ENCODE measurements around the gene NOP56.
"Not testable (repeated sequence)": the region's sequence is repeated elsewhere in the genome, so short reads cannot be mapped to it uniquely, and the experiment has no call there.

NOP56 gene

DNA sequence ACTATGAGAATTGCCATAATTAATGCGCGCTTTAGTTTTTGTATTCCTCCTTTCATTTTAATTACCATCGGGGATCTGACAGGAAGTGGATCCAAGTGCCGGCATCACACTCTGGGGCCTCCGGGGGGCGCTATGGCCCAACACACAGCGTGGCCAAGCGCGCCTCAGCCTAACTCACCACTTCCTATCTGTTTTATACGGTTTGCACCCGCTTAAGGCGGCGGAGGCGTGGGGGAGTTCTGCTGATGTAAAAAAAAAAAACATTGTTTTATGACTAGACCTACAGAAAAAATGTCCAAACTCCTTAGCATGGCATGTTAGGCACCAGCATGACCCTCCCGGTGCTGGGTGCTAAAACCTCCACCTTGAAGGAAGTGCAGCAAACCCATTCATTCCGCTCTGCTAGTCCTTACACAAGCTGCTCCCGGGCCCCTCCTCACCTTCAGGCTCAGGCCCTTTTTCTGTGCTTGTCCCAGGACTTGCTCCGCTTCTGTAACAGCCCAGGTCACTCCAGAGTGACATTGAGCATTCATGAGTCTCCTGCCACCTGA is 35.7 kb downstream of the NOP56 start:
- peak in 1 of 2 experiments; percentile 85 for DNase-seq

DNA sequence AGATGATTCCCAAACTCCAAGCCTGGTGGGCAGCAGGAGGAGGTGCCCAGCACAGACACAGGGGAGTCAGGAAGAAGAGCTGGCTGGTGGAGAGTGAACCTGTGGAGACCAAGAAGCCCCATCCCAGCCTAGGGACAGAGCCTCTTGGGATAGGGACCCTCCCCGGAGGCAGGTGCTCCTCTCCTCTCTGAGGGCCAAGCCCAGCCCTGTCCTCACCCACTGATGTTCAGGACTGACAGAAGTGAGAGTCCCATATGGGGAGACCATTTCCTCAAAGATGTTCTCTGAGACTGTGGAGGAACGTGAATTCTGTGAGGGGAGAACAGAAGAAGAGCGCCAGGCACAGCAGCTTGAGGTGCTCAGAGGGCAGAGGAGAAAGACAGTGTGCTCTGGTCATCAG is 37.8 kb downstream of the NOP56 start:
- DNase-seq = no peak

DNA sequence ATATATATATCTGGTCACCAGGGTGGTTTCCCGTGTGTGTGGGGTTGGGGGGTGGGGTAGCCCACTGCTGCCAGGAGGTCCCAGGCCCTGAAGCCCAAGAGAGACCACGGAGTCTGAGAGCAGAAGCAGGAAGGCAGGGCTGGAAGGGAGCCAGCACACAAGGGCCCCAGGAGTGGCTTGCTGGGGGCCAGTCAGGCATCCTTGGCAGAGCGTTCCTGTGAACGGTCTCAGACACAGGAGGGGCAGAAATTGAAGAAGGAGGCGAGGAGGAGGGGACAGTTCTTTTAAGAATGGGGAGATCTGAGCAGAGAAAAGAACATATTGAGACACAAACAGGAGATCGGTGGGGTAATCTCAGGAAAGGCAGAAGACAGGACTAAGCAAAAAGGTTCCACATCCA is 38.3 kb downstream of the NOP56 start:
- no peak for DNase-seq

DNA sequence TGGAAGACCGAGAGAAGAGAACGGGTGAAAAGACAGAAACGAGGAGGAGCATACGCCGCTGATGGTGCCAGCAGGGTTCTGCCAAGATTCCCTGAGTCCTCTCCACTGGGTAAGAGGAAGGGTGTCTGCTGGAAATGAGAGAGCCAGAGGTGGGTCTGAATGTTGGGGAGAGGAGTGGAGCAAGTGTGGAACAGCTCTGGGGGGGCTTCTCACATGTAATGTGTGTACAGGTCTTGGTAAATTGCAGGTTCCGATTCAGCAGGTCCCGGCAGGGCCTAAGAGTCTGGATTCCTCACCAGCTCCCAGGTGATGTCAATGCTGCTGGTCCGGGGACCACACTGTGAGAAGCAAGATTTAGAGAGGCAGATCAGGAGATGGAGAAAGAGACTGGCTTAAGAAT is 38.7 kb downstream of the NOP56 start:
- no peak for DNase-seq

DNA sequence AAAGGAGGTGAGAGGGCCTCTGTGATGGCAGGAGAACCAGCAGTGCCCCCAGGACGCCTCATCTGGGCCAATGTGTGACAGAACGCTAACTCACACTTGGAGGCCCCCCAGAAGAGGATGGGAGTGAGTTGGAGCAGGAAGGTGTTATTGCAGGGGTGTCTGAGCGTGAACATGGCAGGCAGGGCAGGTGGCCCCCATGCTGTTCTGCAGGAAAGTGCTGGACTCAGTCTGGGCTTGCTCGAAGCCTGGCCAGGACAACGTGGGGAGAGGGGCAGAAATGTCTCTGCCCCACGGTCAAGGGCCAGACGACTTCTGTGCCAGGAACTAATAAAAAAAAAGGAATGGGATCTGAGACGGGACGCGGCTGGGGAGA is 39.2 kb downstream of the NOP56 start:
- no peak for DNase-seq

DNA sequence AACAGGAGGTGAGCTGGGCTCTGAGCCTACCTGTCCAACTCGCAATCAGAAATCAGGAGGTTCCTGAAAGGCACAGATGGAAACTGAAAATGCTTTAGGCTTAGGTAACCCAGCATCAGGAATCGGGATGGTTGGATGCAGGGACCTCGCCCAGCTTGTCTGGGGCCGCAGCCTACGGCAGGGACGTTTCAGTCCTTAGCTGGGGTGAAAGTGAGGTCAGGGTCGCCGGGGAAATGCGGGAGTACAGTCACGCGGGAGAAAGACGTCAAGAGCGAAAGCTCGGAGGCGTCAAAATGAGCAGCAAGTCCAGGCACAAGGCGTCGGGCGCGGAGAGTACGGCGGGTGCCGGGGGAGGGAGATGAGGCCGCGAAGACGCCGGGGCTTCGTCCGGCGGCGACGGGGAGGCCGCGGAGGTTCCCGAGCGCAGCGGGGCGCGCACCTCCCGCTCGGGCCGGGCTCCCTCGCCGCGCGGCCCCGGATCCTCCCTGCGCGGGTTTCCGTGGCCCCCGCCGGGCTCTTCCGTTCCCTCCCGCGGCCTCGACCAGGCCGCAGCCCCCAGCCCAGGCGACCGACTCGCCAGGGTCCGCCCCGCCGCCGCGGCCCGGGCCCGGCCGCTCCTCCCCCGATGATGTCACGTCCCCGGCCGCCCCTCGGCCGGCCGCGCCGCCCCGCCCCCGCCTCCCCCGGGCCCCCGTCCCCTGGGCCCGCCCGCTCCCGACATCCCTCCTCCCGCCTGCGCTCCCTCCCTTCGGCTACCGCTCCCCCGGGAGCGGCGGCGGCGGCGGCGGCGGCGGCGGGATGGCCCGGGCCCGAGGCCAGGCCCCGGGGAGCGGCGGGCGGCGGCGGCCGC is 39.8 kb downstream of the NOP56 start, which contains the start of gene EBF4:
Gene EBF4 (plus strand): TSS at position 745 of the 850 bp plus-strand sequence. CDS start 866 bp downstream, outside the sequence.
- DNase-seq = peak in 1 of 2 experiments; percentile 65

DNA sequence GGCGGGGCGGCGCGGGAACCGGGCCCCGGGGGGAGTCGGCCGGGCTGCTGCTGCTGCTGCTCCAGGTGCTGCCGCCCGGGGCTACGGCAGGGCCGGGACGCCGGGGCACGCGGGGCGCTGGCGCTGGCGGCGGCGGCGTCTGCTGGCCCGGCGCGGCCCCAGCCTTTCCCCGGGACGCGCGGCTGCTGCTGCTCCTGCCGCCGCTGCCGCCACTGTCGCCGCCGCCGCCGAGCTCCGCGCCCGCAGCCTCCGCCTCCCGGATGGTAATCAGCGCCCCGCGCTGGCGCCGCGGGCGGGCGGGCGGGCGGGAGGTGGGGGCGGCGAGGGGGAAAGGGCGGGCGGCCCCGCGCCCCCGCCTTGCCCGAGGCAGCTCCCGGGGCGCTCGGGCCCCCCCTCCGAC is 40.5 kb downstream of the NOP56 start:
- DNase-seq = peak in 1 of 2 experiments; percentile 46

DNA sequence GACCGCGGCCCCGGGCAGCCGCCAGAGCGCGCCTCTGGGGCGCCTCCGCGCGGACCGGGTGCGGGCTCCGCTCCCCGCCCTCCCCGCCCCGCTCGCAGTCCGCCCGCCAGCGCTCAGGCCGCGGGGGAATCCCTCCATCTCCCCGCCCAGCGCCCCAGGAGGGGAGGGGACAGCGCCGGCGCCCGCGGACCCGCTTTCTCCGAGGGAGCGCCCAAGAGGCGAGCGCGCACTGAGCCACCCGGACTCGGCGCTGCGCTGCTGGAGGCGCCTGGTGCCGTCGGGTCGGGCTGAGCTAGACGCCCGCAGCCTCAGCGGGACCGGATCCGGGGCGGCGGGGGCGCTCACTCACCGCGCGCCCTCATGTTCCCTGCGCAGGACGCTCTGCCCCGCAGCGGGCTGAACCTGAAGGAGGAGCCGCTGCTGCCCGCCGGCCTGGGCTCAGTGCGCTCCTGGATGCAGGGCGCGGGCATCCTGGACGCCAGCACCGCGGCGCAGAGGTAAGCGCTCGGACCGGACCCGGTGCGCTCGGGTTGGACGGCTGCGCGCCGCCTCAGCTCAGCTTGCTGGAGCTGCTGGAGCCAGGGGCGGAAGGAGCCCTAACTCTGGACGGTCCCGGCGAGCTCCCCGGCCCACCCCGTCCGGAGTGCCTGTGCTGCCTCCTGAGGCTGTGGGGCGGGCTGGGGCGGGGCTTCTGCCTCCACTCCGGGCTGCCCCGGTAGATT is 41.0 kb downstream of the NOP56 start:
- DNase-seq = peak in 1 of 2 experiments; percentile 46

DNA sequence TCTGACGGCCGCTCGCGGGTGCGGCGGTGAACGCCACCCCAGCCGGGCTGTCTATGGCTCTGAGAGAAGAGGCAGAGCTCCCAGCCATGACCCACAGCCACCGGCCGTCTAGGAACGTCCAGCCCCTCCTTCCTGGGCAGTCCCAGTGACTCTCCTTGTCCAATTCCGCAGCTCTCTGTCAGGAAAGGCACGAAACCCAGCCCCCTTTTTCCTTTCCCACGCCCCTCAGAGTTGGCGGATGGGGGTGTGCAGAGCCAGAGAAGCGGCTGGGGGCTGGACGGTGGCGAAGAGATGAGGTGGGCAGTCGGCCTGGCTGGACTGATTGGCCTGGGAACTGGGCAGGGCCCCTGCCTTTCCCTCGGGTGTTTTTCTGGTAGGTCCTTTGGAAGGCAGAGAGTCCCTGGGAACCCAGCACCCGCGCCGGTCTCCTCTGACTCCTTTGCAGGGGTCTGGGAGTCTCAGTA is 41.6 kb downstream of the NOP56 start:
- DNase-seq = no peak

DNA sequence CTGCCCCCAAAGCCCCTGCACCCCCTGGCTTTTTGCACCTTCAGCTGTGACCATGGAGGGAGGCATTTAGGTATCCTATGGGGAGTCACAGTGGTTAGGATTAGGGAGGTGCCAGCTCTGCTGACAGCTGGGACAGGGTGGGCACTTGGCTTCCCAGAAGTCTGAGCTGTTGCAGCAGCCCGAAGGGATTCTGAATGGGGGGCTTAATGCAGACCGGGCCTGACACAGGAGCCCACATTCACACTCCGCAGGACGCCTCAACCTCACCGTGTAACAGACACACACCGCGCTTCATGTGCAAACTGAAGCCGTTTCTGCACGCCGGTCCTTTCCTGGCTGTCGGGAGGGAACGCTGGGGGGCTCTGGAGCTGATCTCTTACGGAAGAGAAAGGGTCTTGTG is 42.1 kb downstream of the NOP56 start:
- DNase-seq = no peak

DNA sequence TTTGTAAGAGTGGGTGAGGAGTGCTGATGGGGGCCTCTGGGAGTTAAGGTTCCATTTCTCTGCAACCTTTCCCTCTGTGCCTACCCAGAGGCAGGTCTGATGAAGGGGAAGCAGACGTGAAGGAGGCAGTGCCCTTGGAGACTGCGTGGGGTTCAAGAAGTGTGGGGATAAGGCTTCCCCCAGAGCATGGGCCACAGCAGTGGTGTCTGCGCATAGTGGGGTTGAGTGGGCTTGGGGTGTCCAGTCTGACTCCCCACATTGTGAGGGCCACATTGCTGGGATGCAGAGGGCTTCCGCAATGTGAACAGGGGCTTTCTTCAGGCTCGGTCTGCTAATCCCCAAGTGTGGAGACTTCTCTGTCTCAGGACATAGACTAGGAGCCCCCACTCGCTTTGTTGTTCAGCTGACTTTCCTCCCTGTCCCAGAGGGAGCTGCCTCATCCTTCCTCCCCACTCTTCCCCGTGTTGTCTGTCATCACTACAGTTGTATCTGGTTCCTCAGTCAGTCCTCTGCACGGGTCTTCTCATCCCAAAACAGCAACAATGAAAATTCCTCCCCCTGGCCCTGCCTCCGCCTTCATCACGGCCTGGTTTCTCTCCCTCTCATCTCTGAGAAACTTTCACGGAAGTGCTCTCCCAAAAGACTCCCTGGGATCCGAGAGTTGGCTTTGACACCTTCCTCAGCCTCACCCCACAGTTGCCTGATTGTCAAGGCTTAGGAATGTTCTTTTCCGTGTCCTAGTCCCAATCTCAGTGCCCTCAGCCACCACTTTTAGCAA is 43.0 kb downstream of the NOP56 start:
- no peak for DNase-seq

DNA sequence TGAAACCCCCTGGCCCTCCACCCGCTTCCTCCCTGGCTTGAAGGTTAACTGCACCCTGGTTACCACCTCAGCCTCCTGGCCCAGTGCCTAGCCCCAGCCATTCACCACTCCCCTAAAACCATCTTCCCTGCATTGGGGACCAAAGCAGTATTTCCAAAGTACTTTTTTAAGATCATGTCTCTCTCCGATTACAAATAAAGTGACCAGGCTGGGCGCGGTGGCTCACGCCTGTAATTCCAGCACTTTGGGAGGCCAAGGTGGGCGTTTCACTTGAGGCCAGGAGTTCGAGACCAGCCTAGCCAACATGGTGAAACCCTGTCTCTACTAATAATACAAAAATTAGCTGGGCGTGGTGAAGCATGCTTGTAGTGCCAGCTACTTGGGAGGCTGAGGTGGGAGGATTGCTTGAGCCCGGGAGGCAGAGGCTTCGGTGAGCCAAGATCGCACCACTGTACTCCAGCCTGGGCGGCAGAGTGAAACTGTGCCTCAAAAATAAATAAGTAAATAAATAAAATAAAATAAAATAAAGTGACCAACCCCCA is 43.6 kb downstream of the NOP56 start:
- DNase-seq = not testable (repeated sequence)

DNA sequence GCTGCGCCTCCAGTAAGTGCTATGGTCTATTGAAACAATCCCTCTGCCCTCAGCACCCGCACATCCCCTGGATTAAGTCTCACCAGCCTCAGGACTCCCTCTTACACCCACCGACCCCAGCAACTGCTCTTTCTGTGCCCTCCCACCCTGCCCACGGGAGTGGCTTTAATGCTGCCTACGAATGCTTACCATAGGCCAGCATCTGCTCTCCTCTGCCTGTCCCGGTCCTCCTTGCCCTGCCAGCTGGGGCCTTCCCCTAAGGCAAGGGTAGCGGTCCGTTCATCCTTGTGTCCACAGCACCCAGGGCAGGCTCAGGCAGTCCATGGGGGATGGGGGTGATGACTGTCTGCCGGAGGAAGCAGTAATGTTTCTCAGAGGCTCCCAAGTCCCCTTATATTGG is 44.2 kb downstream of the NOP56 start:
- no peak for DNase-seq

DNA sequence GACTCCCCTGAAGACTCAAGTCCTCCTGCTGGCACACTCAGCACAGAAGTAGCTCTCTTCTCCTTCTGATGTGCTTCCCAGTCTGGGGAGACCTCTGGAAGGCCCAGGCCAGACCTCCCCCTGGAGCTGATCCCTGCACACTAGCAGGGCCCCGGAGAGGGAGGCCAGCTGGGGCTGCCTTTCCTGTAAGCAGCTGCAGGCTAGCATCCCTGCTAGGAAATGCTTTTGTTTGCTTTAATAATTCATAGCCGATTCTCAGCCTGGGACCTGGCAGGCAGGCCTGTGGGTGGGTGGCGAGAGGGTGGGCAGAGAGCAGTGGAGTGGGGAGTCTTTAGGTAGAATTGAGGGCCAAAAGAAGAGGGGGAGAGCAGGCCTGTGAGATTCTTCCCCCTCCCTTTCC is 45.3 kb downstream of the NOP56 start:
- no peak for DNase-seq

DNA sequence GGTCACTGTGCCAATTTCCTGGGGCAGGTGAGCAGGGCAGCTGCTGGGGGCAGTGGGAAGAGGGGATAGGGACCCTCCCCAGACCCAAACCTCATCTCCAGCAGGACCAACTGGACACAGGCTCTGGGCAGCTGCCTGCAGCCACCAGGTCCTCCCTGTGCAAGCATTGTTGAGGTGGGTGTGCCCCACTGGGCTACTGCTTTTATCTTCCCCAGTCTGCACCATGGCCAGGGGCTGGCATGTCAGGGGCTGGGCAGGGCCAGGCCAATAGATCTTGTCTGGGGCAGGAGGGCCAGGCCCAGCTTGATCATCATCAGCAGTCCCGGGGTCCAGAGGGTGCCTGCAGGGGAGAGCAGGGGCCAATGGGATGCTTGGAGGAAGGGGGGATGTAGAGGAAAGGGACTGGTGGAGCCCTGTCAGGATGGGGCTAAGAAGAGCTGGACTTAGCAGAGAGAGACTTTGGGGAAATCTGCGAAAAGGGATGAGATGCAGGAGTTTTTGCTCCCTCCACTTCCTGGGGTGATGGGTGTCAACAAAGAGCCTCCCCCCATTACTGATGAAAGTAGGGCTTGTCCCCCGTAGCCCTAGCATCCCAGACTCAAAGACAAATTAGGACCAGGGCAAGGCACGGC is 45.9 kb downstream of the NOP56 start:
- no peak for DNase-seq

DNA sequence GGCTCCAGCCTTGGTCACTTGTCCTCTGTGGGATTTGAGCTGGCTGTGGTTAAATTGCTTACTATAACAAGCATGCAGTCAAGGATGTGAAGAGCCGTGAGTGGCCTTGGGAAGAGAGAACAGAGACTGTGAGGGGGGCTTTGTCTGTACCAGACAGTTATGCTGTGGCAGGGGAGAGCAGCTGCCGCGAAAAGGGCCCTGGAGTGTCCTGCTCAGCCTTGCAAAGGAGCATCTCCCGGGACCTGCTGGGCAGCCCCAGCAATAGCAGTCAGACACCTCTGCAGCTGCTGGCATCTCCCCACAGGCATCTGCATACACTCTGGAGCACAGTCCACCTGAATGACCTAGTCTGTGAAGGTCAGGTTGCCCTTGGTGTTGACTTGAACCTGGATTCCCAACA is 46.5 kb downstream of the NOP56 start:
- no peak for DNase-seq

DNA sequence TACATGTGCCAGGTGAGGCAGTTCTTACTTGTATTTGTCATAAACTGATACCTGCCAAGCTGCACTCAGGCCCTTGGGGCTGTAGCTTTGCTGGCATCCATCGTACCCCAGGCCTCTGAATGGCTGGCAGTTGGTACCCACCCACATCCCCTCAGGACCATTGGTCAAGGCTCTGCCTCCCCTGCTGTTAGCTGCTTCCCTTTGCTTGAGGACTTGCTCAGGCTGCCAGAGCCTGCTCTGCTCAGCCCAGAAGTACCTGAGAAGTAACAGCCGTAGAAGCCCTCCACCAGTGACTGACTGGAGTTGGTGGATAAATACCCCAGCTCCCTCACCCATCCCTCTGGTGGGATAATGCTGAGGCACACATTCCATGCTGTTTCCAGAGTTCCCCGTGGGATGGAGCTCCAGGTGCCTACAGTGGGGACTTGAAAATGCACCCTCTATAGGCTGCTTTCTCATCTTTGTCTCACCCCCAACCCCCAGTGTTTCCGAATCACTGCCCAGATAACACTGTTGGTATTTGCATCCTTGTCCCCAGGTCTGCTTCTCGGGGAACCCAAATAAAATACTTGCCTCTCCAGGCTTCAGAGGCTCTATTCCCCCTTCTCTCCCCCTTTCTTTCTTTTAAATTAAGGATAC is 47.5 kb downstream of the NOP56 start:
- no peak for DNase-seq

DNA sequence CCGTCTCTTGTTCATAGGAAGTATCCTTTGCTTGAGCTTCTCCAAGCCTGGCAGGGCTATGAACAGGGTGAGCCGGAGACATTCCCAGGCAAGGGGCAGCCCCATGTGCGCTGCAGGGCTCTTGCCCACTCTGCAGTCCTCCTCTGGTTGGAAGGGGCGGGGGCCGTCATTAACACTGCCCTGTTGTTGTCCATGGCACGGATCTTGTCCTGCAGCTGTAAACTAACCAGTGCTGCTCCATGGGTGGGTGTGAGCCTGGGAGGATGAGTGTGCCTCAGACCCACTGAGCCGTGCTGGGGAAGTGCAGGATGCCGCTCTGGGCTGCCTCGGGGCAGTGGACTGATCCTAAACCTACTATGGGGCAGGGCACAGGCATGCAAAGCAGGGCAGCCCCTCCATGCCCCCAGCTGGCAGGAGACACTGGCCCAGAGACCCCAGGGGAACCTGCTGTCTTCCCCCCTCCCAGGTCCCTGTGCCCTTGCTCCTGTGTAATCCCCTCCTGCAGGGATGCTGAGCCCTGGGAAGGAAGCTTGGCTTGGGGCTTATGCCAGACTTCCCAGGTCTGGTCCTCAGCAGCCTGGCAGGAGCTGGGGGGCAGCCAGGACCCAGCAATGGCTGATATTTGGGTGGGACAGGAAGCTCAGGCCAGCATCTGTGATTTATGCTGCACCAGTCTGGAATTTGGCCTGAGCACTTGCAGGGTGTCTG is 48.6 kb downstream of the NOP56 start:
- DNase-seq = no peak

DNA sequence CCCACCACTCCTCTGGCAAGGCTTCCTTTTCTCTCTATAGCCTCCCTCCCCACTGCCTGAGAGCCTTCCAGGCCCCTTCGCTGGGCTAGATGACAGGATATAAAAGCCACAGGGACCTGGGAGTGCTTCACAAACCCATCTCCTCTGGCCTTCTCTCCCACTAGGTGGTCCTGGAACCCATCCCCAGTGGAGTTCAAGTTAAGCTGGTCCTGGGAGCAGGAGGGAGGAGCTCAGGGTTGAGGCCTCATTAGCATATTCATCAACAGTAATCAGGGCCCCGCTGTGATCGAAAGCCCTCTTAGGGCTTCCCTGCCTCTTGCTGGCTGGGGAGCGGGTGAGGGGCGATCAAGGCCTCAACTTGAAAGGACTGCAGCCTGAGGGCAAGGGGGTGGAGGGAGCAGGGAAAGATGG is 49.2 kb downstream of the NOP56 start:
- no peak for DNase-seq

DNA sequence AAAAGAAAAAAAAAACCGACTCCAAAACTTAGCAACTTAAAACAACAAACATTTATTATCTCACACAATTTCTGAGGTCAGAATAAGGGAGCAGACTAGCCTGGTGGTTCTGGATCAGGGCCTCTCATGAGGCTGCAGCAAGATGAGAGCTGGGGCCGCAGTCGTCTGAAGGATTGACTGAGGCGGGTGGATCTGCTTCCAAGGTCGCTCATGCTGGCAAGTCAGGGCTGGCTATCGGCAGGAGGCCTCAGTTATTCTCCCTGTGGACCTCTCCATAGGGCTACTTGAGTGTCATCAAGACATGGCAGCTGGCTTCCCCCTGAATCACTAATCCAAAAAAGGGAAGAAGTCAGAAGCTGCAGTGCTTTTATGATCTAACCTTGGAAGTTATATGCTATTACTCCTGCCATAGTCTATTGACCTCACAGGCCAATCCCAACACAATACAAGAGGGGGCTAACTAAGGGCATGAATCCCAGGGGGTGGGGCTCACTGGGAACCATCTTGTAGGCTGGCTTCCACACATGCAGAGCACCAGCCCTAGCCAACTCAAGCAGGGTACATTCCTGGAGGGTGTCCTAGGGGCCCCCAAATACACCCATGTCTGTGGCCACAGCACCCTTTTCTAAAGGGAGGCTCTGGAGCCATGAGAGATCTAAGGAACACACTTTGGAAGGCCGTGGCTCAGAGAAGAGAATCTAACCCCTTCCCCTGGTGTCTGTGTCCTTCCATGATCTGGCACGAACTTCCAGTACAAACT is 51.5 kb downstream of the NOP56 start:
- no peak for DNase-seq

Data from NCI-H526 (cell line).